ENCODE results near the gene RPL29.
A peak's percentile ranks its signal among the peaks of the same experiment; 100 is the strongest.

The RPL29 gene

GRCh38 chr3:51974963-51975851 is 20.5 kb downstream of the RPL29 start, which contains the start of gene ABHD14A:
Gene ABHD14A, plus strand, starts transcription at chr3:51975064. Its CDS starts 72 bp downstream, at chr3:51975136.
- Histone ChIP-seq H3K9ac (ENCODE audit: low read length) (peak within 1 kb of the TSS; percentile 63), H3K18ac (ENCODE audit: low read length) (peak within 1 kb of the TSS; percentile 34), H3K4me2 (ENCODE audit: low read length) (peak within 1 kb of the TSS; percentile 49), H3K4ac (ENCODE audit: low read depth, low read length) (peak within 1 kb of the TSS; percentile 56), H3K4me1 (ENCODE audit: control insufficient read depth, low read depth, low read length) (peaks cover 7% of the 10 kb centered on the region), H3K23ac (ENCODE audit: low read length) (peak within 1 kb of the TSS; percentile 68), H2BK15ac (replicated peaks; ENCODE audit: low read depth) (no peak within 1 kb of the TSS), H3K79me2 (ENCODE audit: control insufficient read depth, insufficient read depth, low read length) (no peaks in the 10 kb centered on the region), H4K5ac (ENCODE audit: low read length) (peak within 1 kb of the TSS; percentile 37), H3K79me1 (ENCODE audit: low read length) (no peaks in the 10 kb centered on the region), H2AK5ac (ENCODE audit: low read length) (peak within 1 kb of the TSS; percentile 22), H2BK120ac (ENCODE audit: low read depth, low read length) (no peak within 1 kb of the TSS), H3K56ac (ENCODE audit: low read length) (peak within 1 kb of the TSS; percentile 82), H3K27me3 (ENCODE audit: insufficient read depth, low read length, poor library complexity) (peaks cover 2% of the 10 kb centered on the region), H3K36me3 (ENCODE audit: control insufficient read depth, insufficient read depth, low read length) (no peaks in the 10 kb centered on the region), H3K4me3 (ENCODE audit: low read length) (peak within 1 kb of the TSS; percentile 12), H4K8ac (ENCODE audit: low read depth, low read length) (peak within 1 kb of the TSS; percentile 69), H3K27ac (ENCODE audit: low read depth, low read length) (no peak within 1 kb of the TSS), H2BK5ac (ENCODE audit: low read length) (no peak within 1 kb of the TSS)
- no CpG with 5 or more reads among the region's 63 CpGs for WGBS (ENCODE audit: extremely low coverage, insufficient coverage, low lambda C conversion rate)
- DNase-seq, result peak; percentile 61

DNA sequence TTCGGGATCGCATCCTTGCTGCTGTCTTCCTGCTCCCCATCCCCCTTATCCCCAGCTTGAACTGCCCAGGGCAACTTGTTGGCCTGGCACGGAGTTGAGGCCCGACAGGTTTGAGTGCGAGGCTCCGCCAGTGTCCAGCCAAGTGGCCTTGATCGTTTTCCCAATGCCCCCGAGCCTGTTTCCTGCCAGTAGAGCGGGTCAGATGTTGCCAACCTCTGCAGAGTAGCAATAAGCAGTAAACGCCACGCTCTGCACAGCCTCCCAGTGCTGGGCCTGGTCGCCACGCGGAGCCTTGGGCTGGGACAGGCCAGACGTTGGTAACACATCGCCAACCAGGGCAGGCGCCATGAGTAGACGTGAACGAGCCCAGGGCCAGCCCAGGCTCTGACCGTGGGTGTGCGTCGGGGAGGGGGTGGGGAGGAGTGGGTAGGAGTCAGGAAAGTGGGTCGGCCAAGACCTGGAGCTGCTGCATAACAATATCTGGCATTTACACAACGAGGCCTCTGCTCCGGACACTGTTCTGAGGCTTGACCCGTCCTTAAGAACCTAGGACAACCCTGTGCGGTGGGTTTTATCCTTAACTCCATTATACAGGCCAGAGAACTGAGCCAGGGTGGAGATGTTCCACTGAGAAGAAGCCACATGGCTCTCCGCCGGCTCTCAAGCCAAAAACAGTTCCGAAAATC is 21.3 kb downstream of the RPL29 start:
- peaks cover 2% of the 10 kb centered on the region for H3K27me3 ChIP-seq (ENCODE audit: insufficient read depth, low read length, poor library complexity)
- no peaks in the 10 kb centered on the region for H3K79me1 ChIP-seq (ENCODE audit: low read length)
- H4K8ac ChIP-seq (ENCODE audit: low read depth, low read length), result peak overlapping the region; percentile 69
- H2BK15ac ChIP-seq (replicated peaks; ENCODE audit: low read depth), result no peak overlapping the region
- no peak overlapping the region for H2BK120ac ChIP-seq (ENCODE audit: low read depth, low read length)
- peak overlapping the region; percentile 26 for H3K4me2 ChIP-seq (ENCODE audit: low read length)
- H3K4me3 ChIP-seq (ENCODE audit: low read length), result no peak overlapping the region
- H3K23ac ChIP-seq (ENCODE audit: low read length), result no peak overlapping the region
- DNase-seq, result no peak
- H3K9ac ChIP-seq (ENCODE audit: low read length), result peak overlapping the region; percentile 63
- H3K79me2 ChIP-seq (ENCODE audit: control insufficient read depth, insufficient read depth, low read length), result no peaks in the 10 kb centered on the region
- peak overlapping the region; percentile 37 for H4K5ac ChIP-seq (ENCODE audit: low read length)
- no peak overlapping the region for H2BK5ac ChIP-seq (ENCODE audit: low read length)
- H3K4ac ChIP-seq (ENCODE audit: low read depth, low read length), result peak overlapping the region; percentile 56
- H3K4me1 ChIP-seq (ENCODE audit: control insufficient read depth, low read depth, low read length), result peaks cover 7% of the 10 kb centered on the region
- H2AK5ac ChIP-seq (ENCODE audit: low read length), result no peak overlapping the region
- no peak overlapping the region for H3K27ac ChIP-seq (ENCODE audit: low read depth, low read length)
- no CpG with 5 or more reads among the region's 30 CpGs for WGBS (ENCODE audit: extremely low coverage, insufficient coverage, low lambda C conversion rate)
- peak overlapping the region; percentile 34 for H3K18ac ChIP-seq (ENCODE audit: low read length)
- H3K56ac ChIP-seq (ENCODE audit: low read length), result peak overlapping the region; percentile 82
- no peaks in the 10 kb centered on the region for H3K36me3 ChIP-seq (ENCODE audit: control insufficient read depth, insufficient read depth, low read length)

DNA sequence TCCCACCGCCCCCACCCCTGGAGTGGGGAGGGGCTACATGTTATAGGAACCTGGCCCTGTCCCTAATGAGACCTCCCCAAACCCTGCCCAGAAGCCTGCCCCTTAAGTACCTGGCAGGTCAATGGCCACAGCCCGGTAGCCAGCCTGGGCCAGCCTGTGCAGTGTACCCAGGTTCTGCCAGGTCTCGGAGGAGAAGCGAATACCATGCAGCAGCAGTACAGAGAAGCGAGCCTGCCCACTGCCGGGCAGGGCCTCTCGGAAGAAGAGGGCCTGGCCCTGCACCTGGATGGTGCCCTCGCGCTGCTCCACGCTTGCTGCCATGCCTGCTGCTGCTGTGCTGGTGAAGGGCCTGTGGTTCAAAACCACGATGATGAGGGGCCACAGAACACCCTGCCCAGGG is 24.3 kb downstream of the RPL29 start:
- no peak overlapping the region for H2BK15ac ChIP-seq (replicated peaks; ENCODE audit: low read depth)
- no peak overlapping the region for H3K18ac ChIP-seq (ENCODE audit: low read length)
- no peak overlapping the region for H2AK5ac ChIP-seq (ENCODE audit: low read length)
- no CpG with 5 or more reads among the region's 11 CpGs for WGBS (ENCODE audit: extremely low coverage, insufficient coverage, low lambda C conversion rate)
- no peak overlapping the region for H2BK120ac ChIP-seq (ENCODE audit: low read depth, low read length)
- H3K27me3 ChIP-seq (ENCODE audit: insufficient read depth, low read length, poor library complexity), result peaks cover 2% of the 10 kb centered on the region
- H3K27ac ChIP-seq (ENCODE audit: low read depth, low read length), result no peak overlapping the region
- no peak overlapping the region for H3K4me2 ChIP-seq (ENCODE audit: low read length)
- no peak overlapping the region for H3K23ac ChIP-seq (ENCODE audit: low read length)
- H3K9ac ChIP-seq (ENCODE audit: low read length), result no peak overlapping the region
- DNase-seq, result no peak
- H3K79me2 ChIP-seq (ENCODE audit: control insufficient read depth, insufficient read depth, low read length), result no peaks in the 10 kb centered on the region
- H2BK5ac ChIP-seq (ENCODE audit: low read length), result no peak overlapping the region
- no peak overlapping the region for H4K8ac ChIP-seq (ENCODE audit: low read depth, low read length)
- H3K79me1 ChIP-seq (ENCODE audit: low read length), result peaks cover 4% of the 10 kb centered on the region
- no peak overlapping the region for H4K5ac ChIP-seq (ENCODE audit: low read length)
- peaks cover 16% of the 10 kb centered on the region for H3K4me1 ChIP-seq (ENCODE audit: control insufficient read depth, low read depth, low read length)
- H3K4me3 ChIP-seq (ENCODE audit: low read length), result no peak overlapping the region
- no peak overlapping the region for H3K56ac ChIP-seq (ENCODE audit: low read length)
- H3K36me3 ChIP-seq (ENCODE audit: control insufficient read depth, insufficient read depth, low read length), result no peaks in the 10 kb centered on the region
- no peak overlapping the region for H3K4ac ChIP-seq (ENCODE audit: low read depth, low read length)

DNA sequence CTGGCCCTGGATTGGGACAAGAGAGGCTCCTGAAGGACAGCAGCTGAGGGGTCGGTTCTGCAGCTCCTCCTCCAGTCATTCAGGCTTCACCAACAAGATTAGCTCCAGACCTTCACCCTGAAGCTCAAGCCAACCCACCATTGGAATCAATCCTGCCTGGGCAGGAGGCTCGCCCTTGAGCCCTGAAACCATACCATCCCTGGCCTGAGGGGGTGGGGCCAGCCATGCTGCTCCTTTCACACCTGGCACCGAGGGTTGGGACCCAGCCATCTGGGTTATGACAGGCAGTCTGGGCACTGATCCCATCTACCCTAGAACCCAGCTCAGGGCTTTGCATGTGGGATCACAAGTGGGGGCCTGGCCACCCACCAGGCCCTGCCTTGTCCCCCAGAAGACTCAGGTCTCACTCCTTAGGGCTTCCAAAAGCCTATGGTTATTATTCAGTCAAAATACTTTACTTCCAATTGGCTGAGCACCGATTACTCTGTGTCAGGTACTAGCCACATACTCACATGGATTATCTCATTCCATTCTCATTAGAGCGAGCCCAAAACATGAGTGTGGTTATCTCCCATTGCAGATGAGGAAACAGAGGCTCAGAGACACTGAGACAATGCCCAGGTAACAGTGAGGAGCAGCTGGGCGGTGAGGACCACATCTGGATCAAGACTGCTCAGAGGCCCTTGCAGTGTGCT is 24.9 kb downstream of the RPL29 start:
- H3K4ac ChIP-seq (ENCODE audit: low read depth, low read length), result no peak overlapping the region
- H4K5ac ChIP-seq (ENCODE audit: low read length), result no peak overlapping the region
- peaks cover 5% of the 10 kb centered on the region for H3K79me1 ChIP-seq (ENCODE audit: low read length)
- H3K56ac ChIP-seq (ENCODE audit: low read length), result peak overlapping the region; percentile 6
- no peak overlapping the region for H2BK15ac ChIP-seq (replicated peaks; ENCODE audit: low read depth)
- no CpG with 5 or more reads among the region's 6 CpGs for WGBS (ENCODE audit: extremely low coverage, insufficient coverage, low lambda C conversion rate)
- H2BK120ac ChIP-seq (ENCODE audit: low read depth, low read length), result no peak overlapping the region
- H3K4me1 ChIP-seq (ENCODE audit: control insufficient read depth, low read depth, low read length), result peaks cover 20% of the 10 kb centered on the region
- H3K4me2 ChIP-seq (ENCODE audit: low read length), result no peak overlapping the region
- no peak for DNase-seq
- H2BK5ac ChIP-seq (ENCODE audit: low read length), result no peak overlapping the region
- no peak overlapping the region for H2AK5ac ChIP-seq (ENCODE audit: low read length)
- no peak overlapping the region for H4K8ac ChIP-seq (ENCODE audit: low read depth, low read length)
- no peak overlapping the region for H3K9ac ChIP-seq (ENCODE audit: low read length)
- H3K27ac ChIP-seq (ENCODE audit: low read depth, low read length), result no peak overlapping the region
- no peak overlapping the region for H3K4me3 ChIP-seq (ENCODE audit: low read length)
- no peak overlapping the region for H3K18ac ChIP-seq (ENCODE audit: low read length)
- peaks cover 2% of the 10 kb centered on the region for H3K27me3 ChIP-seq (ENCODE audit: insufficient read depth, low read length, poor library complexity)
- H3K36me3 ChIP-seq (ENCODE audit: control insufficient read depth, insufficient read depth, low read length), result no peaks in the 10 kb centered on the region
- H3K23ac ChIP-seq (ENCODE audit: low read length), result no peak overlapping the region
- H3K79me2 ChIP-seq (ENCODE audit: control insufficient read depth, insufficient read depth, low read length), result no peaks in the 10 kb centered on the region

GRCh38 chr3:51969841-51970240 is 25.9 kb downstream of the RPL29 start:
- Histone ChIP-seq H3K27ac (ENCODE audit: low read depth, low read length) (no peak overlapping the region), H3K4me1 (ENCODE audit: control insufficient read depth, low read depth, low read length) (peaks cover 15% of the 10 kb centered on the region), H3K9ac (ENCODE audit: low read length) (no peak overlapping the region)

More at GRCh38 chr3:51969841-51970240, 25.9 kb downstream of the RPL29 start:
- Histone ChIP-seq H2BK5ac (ENCODE audit: low read length) (no peak overlapping the region), H3K4me2 (ENCODE audit: low read length) (no peak overlapping the region), H3K18ac (ENCODE audit: low read length) (no peak overlapping the region), H4K8ac (ENCODE audit: low read depth, low read length) (no peak overlapping the region), H3K4ac (ENCODE audit: low read depth, low read length) (no peak overlapping the region), H2BK15ac (replicated peaks; ENCODE audit: low read depth) (no peak overlapping the region), H2BK120ac (ENCODE audit: low read depth, low read length) (no peak overlapping the region), H3K79me1 (ENCODE audit: low read length) (peaks cover 6% of the 10 kb centered on the region), H3K4me3 (ENCODE audit: low read length) (no peak overlapping the region), H3K27me3 (ENCODE audit: insufficient read depth, low read length, poor library complexity) (no peaks in the 10 kb centered on the region), H3K56ac (ENCODE audit: low read length) (no peak overlapping the region), H3K36me3 (ENCODE audit: control insufficient read depth, insufficient read depth, low read length) (no peaks in the 10 kb centered on the region), H3K23ac (ENCODE audit: low read length) (no peak overlapping the region), H2AK5ac (ENCODE audit: low read length) (no peak overlapping the region), H3K79me2 (ENCODE audit: control insufficient read depth, insufficient read depth, low read length) (no peaks in the 10 kb centered on the region), H4K5ac (ENCODE audit: low read length) (no peak overlapping the region)
- no CpG with 5 or more reads among the region's 4 CpGs for WGBS (ENCODE audit: extremely low coverage, insufficient coverage, low lambda C conversion rate)
- no peak for DNase-seq
